CD4-positive, alpha-beta T cell treated with Interleukin-17A for 4 hours (primary cell): Measurements from ENCODE around the gene LHFPL2.

Source experiments
- DNase-seq: peaks from one replicate; pipeline ENCODE4 v3.0.0-alpha.2; 2020; ENCODE audit warnings: mixed read lengths

LHFPL2 gene

DNA sequence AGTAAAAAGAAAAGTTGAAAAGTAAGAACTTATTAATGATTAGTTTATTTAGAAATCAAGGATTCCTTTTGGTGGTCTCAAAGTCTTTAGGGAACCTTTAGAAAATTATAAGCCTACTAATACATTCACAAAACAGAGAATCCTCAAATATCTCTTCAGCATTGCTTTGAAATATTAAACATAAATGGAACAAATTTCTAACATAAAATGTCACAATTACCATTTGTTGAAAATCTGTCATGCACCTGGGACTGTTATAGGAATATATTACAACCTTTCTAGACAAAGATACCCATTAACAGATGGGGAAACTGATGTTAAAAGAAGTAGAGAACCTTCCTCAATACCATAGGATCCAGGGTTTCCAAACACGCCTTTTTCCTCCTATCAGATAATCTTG lies 83.2 kb downstream of the LHFPL2 start:
- DNase-seq, result no peak

DNA sequence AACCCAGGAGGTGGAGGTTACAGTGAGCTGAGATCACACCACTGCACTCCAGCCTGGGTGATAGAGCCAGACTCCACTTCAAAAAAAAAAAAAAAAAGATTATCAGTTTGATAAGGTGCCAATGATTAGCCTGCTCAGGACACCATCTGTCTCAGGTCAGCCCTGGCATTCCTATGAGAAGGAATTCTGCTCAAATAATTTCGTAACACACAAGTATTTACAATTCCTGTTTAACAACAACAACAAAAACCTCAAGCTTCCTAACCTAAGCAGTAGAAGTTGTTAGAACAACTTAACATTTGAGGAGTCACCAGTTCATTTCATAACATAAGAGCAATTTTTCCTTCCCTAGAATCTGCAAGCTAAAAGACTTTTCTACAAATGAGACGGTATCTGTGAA lies 85.0 kb downstream of the LHFPL2 start:
- DNase-seq, result no peak

DNA sequence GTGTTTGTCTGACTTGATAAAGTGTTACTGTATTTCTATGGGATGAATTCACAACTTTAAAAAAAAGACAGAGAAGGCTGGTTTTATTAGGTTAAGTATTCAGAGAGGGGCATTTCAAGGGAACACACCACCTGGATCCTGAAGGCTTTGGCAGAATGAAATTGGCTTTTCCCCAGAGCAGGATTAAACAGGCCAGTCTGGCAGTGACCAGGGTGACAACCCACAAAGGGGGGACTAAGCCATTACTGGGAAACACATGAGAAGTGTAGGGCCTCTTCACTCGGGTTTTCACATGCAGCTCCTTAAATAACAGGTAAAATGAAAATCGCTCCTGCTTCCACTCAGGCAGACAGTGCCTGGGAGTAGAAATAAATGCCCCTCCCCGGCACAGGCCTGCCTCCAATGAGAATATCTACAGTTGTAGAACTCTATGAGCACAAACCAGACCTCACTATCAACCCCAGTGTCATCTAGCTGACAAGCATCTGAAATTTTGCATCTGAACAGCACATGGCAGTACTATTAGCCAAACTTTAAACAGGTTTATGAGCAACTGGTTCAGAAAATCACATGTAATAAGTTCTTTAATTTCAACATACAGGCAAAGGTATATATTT lies 85.8 kb downstream of the LHFPL2 start:
- DNase-seq, result no peak

DNA sequence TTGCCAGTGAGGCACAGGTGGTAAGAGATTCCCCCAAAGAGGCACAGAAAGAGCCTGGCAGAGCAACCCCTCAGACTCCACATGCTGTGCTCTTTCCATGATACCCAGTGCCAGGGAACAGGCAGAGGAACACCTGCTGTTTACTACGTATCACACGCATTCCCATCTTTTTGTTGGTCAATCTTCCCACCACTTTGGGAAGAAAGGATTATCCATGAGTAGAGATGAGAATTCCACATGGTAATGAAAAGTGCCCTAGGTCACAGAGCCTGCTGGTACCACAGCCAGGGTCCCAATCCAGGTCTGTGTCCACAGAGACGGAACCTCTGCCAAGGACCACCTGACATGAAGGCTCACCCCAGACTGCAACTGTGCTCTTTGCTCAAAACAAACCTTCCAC lies 86.6 kb downstream of the LHFPL2 start:
- DNase-seq, result no peak

DNA sequence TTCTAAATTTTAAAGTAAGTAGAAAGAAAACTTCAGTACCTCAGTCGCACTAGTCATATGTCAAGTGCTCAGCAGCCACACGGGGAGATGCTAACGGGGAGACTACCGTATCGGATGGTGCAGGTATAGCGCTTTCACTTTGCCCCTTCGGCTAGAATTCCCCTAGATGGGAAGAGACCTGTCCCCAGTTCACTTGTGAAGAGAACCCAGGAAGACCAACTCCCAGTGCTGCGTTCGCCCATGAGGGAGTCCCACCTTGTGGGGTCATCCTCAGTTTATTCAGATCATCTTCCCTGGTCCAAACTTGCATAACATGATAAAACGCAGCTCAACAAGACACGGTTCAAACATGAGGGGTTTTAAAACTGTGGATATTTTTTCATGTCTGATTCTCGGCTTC lies 87.3 kb downstream of the LHFPL2 start:
- no peak for DNase-seq

DNA sequence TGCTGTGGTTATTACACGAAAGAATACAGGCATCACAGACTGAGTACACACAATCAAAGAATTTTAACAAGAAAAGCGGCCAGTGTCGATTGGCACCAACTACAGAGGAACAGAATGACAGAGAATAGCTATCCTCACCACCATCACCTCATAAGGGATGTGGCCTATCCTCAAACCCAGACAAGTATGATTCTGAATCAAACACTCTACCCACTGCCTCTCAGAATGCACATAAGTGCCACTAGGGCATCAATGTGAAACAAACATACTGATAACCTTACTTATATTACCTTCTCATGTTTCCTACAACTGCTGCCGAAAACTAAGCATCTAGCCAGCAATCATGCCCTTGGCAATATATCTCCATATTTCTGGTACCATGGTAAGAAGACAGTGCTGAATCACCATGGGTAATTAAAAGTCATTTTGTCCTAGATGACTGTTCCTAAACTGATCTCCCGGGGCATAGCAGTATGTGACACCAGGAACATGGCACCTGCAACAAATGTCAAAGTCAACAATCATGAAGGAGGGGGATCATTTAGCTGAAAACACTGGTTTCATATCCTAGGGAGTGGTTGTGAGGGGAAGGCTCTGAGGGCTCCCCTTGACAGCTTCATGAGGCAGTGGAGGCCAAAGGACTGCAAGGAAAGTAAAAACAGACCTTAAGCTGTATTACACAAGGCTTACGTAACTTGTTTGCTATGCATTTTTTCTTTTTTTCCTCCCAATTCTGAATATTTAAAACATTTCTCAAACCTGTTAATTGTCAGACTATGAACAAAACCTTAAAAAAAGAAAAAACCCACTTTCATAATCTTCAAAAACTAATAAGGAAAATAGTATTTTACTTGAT lies 88.3 kb downstream of the LHFPL2 start:
- DNase-seq, result no peak

DNA sequence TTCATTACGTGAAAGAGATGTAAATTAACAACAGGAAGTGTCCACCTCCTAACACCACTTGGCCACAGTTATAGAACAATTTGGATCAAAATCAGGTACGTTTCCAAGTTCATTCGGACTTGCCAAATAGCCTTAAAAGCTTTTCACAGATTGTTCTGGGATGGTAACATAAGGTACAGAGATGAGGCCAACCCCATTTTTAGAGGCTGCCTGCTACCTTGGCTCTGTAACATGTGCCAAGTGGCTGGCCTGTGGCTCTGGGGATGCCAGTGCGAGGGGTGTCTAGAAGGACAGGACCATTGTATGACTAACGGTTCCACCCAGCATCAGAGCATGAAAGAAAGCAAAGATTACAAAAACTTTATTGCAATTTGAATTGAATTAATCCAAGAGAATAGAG lies 91.0 kb downstream of the LHFPL2 start:
- no peak for DNase-seq

DNA sequence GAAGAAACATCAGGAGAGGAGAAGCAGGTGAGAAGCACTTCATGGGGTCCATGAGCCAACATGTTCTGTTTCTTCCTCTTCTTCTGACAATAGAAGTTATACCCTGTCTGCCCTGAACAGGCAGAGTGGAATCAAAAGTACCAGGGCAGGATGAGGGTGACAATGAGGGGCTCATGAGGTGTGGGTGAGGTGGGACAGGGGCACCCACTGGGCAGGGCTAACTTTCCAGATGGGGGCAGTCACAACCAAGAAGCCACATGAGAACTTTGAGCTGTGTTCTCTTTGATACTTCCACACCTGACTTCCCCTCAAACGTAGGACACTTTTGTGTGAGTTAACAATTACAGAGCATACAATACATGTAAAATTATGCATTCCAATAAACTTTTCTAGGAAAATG lies 92.7 kb downstream of the LHFPL2 start:
- DNase-seq, result no peak

DNA sequence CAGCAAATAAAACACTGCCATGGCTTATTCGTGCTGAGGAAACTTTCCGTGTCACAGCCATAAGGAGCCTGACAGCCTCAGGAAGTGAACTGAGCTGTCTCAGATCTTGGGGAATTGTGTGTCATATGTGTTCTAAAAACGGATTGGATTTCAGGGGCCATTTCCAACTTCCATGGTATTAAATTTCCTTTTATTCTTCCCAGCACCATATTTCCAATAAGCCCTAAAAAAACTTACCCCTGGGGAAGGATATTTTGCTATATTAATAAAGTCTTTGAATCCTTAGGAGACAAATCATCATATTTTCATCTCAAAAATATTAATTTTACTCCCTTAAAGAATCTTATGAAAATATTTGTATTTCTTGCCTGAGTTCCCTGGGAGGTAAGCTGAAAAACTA lies 93.9 kb downstream of the LHFPL2 start:
- DNase-seq, result no peak

DNA sequence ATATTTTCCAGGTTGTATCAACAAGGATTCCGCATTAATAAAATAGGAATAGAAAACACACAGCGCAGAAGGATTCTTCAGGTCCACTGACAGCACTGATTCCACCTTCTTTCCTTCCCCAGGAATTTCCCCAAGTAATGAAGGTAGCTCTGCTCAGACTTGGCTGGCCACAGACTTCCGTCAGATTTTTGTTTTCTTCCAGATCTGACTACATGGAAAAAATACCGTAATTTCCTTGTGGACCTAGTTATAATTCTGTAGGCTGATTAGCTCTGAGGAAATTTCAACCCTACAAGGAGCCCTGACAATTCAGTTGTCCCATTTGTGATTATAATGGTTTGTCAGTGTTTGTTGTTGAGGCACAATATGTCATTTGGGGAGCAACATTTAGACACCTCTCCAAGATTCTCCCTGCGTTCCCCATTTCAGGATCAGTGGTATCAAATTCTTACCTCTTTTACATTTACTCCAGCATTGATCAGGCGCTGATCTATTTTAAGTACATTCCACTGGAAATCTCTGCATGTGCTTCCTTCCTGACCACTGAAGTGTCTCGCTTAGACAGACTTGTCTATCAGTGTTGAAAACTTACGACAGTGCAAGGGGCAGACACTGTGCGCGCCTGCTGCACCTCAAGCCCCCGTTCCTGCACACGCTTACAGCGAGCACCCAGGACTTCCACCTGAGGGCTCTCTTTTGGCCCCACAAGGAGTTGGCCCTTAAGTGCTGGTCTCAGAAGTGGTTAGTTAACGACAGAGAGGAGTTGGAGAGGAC lies 94.8 kb downstream of the LHFPL2 start:
- no peak for DNase-seq

DNA sequence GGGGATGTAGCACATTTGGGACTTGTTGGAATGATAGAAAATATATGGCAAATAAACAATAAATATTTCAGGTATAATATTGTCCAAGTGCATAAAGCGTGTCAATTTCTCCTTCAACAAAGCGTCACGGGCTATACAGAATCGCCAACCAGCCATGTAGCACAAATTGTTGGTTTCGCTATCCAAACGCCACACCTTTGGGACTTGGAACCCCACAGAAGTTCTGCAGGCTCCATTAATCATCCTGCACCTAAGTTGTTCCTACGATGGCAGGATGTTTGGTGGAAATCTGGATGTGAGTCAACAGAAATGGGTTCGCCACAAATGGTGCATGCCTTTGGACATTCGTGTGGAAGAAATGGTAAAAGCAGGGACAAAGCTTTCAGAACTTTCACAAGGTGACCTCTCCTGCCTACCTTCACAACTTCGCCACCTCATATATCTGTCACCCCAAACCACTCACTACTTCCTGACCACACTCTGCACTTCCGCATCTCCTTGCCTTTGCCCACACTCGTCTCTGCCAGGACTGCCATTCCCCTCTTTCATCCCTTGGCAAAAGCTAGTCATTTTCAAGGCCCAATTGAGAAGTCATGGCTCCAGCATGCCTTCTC lies 95.7 kb downstream of the LHFPL2 start:
- DNase-seq, result no peak

DNA sequence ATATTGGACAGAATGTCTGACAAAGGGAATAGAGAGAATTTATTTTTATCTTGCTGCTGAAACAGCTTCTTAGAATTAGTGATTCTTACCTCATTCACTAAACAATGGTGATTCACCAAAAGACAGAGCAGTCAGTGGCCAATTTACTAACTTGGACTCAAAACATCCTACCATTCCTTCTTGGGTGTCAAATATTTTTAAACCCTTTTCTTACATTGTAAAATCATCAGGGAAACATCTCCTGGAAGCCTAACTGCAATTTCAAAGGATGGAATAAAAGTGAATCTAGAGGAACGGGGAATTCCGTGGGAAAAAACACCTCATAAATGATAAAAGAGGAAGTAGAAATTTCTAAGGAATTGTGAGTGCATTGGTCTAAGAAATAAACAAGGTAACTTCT lies 97.7 kb downstream of the LHFPL2 start:
- DNase-seq, result no peak

DNA sequence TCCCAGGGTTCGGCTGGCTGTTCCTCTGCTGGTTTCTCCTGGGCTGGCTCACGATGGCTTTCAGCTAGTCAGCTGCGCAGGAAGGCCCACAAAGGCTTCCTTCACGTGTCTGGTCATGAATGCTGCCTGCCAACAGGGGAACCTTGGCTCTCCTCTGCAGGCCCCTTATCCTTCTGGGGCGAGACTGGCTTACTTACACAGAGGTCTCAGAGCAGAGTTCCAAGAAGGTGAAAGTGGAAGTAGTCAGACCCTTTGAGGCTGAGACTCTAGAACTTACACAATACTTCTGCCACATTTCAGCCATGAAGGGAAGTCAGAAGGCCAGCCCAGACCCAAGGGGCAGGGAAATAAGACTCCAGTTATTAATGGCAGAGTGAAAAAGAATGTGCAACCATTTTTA lies 99.5 kb downstream of the LHFPL2 start:
- no peak for DNase-seq

DNA sequence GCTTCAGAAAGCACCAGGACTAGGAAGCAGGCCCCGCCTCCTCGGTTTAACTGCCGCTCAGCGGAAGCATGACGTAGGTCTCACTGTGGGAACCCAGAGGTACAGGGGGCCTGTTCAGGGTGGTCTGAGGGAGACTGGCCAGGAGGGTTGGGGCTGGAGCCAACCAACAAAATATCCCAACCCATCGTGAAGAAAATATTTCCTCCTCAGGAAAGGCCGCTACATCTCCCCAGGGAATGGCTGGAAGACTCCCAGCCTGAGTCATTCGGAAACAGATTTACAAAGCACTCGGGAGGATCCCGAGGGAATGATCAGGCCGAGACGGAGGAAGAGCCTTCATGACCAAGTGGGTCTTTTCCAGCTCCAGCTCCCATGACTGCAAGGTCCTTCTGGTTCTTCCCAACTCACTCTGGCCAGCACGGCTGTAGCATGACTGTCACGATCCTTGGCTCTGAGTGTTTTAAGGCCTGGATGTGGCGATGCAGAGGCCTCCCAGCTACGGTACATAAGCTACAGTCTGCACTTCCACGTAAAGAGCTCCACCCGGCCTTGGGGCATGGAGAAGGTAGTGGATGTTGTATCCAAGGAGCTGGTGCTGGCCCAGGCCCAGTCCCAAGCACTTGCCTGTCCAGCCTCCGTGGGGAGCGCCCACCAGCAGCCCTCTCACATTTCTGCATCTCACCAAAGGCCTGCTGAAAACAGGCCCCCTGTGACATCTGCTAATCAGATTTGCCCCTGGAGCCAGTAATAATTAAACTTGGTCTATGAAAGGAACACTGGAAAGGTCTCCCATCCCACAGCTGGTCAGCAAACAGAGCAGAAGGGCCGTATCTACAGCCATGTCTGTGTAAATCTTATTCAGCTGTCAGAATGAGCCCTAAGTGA lies 100.6 kb downstream of the LHFPL2 start:
- DNase-seq, result no peak

DNA sequence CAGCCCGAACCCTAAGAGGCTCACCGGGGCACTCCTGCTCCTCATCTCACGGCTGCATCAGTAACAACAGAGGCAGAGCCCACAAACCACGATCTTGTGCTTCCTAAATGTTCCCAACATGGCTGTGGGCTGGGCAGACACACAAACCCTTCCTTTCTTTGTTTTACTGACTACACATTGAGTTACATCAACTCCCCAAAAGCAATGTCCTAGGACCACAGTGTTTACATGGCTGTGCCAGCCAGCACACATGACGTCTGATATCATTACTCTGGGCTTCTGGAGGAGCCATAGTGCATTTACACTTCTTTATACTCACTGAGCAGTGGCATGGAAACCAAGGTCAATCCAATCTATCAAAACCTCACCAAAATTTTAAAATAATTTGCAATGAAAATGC lies 101.4 kb downstream of the LHFPL2 start:
- DNase-seq, result no peak

DNA sequence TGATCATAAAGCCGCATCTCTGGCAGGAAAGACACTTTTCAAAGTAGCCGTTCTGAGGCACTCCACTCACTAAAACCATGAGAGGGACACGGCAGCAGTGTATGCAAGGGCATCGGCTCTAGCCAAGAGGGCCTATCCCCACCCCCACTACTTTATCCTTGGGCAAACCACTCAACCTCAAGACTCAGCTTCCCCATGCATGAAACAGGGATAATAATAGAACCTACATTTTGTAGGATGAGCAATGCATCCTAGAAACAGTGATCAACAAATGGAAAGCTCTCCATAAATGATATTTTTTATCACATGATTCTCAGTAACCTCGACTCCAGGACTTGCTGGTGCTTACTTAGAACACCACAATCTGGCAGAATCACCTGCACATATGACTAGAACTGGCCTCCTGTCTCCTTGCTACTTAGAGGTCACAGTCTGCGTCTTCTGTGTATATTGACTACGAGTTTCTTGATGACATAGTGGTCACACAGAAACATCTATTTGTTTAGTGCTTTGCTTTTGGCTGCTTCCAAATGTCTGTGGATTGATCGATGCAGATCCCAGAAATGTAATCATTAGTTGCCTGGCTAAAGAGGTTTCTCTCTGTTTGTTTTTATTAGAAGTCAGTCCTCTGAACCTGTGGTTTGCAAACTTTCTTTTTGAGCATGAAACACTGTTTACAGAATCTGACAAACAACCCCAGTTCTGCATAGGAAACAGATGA lies 102.1 kb downstream of the LHFPL2 start:
- no peak for DNase-seq

DNA sequence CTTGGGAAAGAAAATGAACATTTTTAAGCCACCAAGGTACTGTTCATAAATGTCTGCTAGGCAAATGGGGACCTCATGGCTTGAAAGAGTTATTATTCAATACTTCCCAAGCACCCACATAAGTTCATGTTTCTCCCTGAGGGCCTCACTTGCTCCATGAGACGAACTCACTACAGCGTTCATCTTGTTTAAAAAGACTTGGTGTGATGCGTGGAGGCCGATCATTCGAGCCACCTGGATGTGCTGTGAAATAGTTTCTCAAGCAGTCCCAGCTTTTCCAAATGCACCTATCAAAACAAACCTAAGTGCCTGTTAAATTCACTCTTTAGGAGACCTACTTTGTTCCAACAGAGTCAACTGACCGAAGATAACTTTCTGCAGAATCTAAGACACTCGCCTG lies 103.2 kb downstream of the LHFPL2 start:
- DNase-seq, result no peak

DNA sequence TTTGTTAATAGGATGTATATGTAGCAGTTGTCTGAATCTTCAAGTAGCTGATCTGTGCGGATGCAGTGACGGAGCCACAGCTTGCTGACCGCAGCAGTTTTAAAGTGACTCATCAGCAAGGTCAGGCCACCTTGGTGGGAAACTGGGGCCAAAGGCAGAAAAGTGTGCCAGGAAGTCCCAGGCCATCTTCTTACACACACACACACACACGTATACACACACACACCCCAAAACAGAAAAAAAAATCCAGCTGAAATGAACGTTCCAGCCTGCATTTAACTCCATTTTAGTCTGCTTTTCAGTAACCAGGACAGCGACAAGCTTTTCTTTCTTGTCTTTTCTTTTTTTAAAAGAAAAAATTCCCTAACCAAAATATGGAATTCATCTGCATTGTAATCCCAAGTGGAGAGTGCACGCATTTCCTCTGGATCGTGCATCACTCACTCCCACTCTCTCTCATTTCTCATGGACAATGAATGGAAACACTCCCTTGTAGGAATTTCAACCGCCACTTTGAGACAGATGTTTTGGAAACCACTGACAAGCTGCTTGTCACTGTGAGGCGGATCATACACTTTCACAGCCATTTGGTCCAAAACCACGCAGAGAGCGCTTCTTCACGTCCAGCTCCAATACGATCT lies 103.9 kb downstream of the LHFPL2 start:
- no peak for DNase-seq

DNA sequence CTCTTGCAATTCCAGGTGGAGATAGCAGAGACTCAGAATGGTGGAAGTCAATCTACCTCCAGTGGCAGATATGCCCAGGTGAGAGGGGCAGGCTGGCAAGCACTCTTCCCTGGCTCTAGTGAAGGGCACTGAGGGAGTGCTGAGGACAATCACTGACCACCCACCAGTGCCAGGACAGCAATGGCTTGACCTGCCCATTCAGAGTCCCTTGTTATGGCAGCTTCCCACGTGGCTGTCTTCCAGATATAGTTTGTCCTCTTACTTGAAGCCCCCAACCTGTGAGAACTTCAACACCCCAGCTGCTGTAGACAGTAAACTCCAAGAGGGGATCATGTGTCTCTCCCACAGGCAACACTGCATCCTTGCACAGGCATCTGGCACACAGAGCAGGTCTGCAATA lies 104.7 kb downstream of the LHFPL2 start:
- DNase-seq, result no peak

DNA sequence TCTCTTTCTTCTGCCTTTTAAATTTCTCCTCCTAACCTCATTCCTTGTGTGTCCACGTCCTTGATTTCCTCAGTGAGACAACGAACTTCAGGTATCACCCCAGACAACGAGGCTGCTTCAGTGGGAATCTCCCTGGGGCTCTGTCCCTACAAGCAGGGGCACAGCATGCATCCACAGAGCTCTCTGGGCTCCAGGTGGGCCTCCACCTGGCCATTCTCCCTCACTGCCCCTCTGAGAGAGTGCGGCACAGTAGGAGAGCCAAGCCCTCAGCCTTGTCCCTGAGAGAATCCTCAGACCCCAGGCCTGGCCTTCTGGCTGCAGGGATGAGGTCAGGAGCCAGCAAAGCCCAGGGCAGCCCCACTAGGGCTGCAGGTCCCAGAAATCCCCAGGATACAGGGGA lies 105.3 kb downstream of the LHFPL2 start:
- DNase-seq, result no peak

DNA sequence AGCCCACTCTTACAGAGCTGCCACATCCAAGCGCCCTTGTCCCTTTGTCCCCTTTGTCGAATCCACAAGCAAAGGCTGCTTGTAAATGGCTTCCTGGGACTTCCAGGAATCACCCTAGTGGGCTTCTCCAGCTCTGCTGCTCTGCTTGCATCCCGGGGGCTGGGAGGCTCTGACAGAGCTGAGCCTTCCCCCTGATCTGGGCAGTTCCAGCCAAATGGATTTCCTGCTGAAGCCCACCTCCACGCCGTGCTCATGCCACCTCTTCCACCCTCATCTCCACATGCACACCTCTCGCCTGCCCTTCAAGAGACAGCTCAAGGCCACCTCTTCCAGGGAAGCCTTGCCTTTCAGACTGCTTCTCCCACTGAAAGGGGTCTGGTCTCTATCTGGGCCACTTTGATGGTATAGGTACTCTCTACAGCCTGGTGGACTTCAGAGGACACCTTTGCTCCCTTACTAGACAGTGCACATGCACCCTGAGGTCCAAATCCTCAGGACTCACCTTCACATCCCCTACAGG lies 106.2 kb downstream of the LHFPL2 start:
- no peak for DNase-seq
